GM13977 (cell line): ENCODE data around the gene KIAA1217.

Source experiments
- DNase-seq: peaks from one replicate; pipeline ENCODE4 v3.0.0; 2012; ENCODE audit warnings: low spot score
- CTCF ChIP-seq: IDR thresholded peaks from 2 replicates; pipeline ENCODE4 v1.5.1; 2012; ENCODE audit warnings: mild to moderate bottlenecking, control low read depth; ENCODE audit not compliant: insufficient read depth; ENCODE audit errors: extremely low read depth, missing control alignments
- in situ Hi-C: fragments of 300-500 bp; cut with MboI; formaldehyde crosslinking; loops from one replicate; pipeline ENCODE4 v1.12.0; 2022; ENCODE audit warnings: low sequenced_read_pairs, low pct_unique_long_range_greater_than_20kb, mixed read lengths, inconsistent platforms; ENCODE audit not compliant: unreplicated experiment

KIAA1217 gene

DNA sequence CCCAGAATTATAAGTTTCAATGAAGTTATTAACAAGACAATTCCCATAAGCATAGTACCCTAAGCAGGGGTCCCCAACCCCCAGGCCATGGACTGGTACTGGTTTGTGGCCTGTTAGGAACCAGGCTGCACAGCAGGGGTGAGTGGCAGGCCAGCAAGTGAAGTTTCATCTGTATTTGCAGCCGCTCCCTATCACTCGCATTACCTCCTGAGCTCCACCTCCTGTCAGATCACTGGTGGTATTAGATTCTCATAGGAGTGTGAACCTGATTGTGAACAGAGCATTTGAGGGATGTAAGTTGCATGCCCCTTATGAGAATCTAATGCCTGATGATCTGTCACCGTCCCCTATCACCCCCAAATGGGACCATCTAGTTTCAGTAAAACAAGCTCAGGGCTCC is 36.0 kb upstream of the KIAA1217 start:
- in situ Hi-C loops, result no loop called here
- TF ChIP-seq CTCF, result no peak

DNA sequence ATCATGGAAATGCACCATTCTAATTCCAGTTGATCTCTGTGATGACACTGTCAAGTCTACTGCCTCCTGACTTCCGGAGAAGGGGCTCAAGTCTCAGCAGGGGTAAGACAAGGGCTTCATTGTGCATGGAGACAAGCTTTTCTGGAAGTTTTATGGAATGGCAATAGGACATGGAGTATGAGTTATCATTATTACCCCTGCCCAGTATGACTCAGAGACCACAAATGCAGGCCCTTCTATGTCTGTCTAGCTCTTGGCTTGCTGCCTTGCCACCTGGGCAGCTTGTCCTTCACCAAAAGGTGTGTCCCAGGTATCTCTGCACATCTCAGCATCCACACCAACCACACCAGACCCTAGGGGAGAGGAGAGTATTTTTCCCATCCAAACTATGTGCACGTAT is 34.9 kb upstream of the KIAA1217 start:
- TF ChIP-seq CTCF, result no peak
- in situ Hi-C loops, result no loop called here
- DNase-seq, result no peak

More for the DNA sequence above, 36.0 kb upstream of the KIAA1217 start:
- no peak for DNase-seq

DNA sequence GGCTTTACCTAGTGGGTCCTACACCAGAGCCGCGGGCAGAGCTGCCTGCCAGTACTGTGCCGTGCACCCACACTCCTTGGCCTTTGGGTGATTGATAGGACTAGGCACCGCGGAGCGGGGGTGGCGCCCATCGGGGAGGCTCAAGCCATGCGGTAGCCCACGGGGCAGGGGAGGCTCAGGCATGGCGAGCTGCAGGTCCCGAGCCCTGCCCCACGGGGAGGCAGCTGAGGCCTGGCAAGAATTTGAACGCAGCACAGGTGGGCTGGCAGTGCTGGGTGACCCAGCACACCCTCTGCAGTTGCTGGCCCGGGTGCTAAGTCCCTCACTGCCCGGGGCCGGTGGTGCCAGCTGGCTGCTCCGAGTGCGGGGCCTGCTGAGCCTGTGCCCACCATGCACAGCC is 32.3 kb upstream of the KIAA1217 start:
- no peak for TF ChIP-seq CTCF
- in situ Hi-C loops, result loop anchor here (25.0 kb wide), 1 partner anchor 189 kb away; no protein-coding TSS in a partner anchor
- DNase-seq, result no peak

DNA sequence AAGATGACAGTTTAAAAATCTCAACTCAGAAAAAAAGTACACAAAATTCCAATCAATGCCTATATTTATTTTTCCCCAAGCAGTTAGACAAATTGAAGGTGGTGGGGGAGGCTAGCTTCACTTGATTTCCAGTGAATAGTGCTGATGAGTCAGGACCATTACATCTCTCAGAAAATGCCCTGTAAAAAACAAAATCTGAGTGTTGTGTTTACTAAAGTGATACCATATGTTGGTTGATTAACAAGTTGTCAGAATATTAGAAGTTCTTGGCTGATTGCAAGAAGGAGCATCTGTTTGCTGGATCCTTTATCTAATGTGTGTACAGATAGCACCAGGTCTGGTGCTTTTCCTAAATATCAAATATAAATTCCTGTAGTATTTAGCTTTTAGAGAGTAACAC is 31.3 kb upstream of the KIAA1217 start:
- DNase-seq, result no peak
- in situ Hi-C loops, result loop anchor here (25.0 kb wide), 1 partner anchor 190 kb away; no protein-coding TSS in a partner anchor
- no peak for TF ChIP-seq CTCF

GRCh38 chr10:24180891-24181290 is 28.0 kb upstream of the KIAA1217 start:
- TF ChIP-seq CTCF, result no peak
- no peak for DNase-seq
- in situ Hi-C loops, result loop anchor here (25.0 kb wide), 1 partner anchor 194 kb away; no protein-coding TSS in a partner anchor

DNA sequence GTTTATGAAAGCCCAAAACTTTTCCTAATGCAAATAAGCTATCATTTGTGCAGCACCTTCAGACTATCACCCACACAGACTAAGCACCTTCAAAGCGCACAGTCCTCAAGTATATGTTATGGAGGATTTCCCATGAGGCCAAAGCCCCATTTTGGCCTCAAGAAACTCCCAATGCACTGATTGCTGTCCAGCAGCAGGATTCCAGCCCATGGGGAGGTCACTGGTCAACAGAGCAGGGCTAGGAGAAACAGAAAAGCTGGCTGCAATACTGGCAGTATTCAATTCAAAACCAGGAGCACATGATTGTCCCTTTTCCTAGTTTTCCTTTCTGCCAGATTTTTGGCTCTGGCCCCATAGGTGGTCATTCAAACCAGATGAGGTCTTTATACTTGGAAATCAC is 24.5 kb upstream of the KIAA1217 start:
- no peak for TF ChIP-seq CTCF
- in situ Hi-C loops, result loop anchor here (25.0 kb wide), 1 partner anchor 197 kb away; no protein-coding TSS in a partner anchor
- DNase-seq, result no peak

- no peak for DNase-seq
- in situ Hi-C loops, result loop anchor here (25.0 kb wide), 1 partner anchor 206 kb away; no protein-coding TSS in a partner anchor
- no peak for TF ChIP-seq CTCF
Measured at GRCh38 chr10:24193330-24193729, 15.6 kb upstream of the KIAA1217 start.
